GM19193 (cell line): ENCODE data around the gene CNTFR.
A peak's percentile ranks its signal among the peaks of the same experiment; 100 is the strongest.

Experiments
- POLR2A ChIP-seq: IDR thresholded peaks from 4 replicates; pipeline ENCODE4 v1.6.1; 2011; ENCODE audit not compliant: insufficient read depth, insufficient read length; ENCODE audit errors: extremely low read depth

Gene CNTFR

GRCh38 chr9:34589636-34590380 is at the start of gene CNTFR:
Gene CNTFR (minus strand): TSS chr9:34589724. CDS start chr9:34568981, 20,743 bp downstream.
- TF ChIP-seq POLR2A: no peak

GRCh38 chr9:34638138-34638445 is 48.6 kb upstream of the CNTFR start:
- TF ChIP-seq POLR2A: no peak

GRCh38 chr9:34637356-34638137 is 48.0 kb upstream of the CNTFR start, which contains the start of gene SIGMAR1:
Gene SIGMAR1 (minus strand): TSS chr9:34637787. CDS start chr9:34637697, 90 bp downstream.
- peak; percentile 79 for TF ChIP-seq POLR2A

- TF ChIP-seq POLR2A: no peak
These were observed 47.3 kb upstream of the CNTFR start for GRCh38 chr9:34636791-34637355.

- no peak for TF ChIP-seq POLR2A
These were observed 46.0 kb upstream of the CNTFR start for GRCh38 chr9:34635556-34635955.

GRCh38 chr9:34634551-34635248 is 45.2 kb upstream of the CNTFR start:
- no peak for TF ChIP-seq POLR2A

- TF ChIP-seq POLR2A: no peak
These were observed 44.5 kb upstream of the CNTFR start for GRCh38 chr9:34633851-34634550.

GRCh38 chr9:34633166-34633565 is 43.6 kb upstream of the CNTFR start:
- no peak for TF ChIP-seq POLR2A

GRCh38 chr9:34630402-34631154 is 41.1 kb upstream of the CNTFR start:
- TF ChIP-seq POLR2A: no peak

GRCh38 chr9:34629491-34629808 is 39.9 kb upstream of the CNTFR start:
- TF ChIP-seq POLR2A: no peak

GRCh38 chr9:34628656-34629490 is 39.3 kb upstream of the CNTFR start, which contains the start of gene ARID3C:
Gene ARID3C (minus strand): TSS chr9:34629066. CDS start chr9:34628014, 1,052 bp downstream.
- TF ChIP-seq POLR2A: no peak

- TF ChIP-seq POLR2A: no peak
These were observed 38.5 kb upstream of the CNTFR start for GRCh38 chr9:34627716-34628655.
